ENCODE data around the gene CHCHD10.

CHCHD10 gene

DNA sequence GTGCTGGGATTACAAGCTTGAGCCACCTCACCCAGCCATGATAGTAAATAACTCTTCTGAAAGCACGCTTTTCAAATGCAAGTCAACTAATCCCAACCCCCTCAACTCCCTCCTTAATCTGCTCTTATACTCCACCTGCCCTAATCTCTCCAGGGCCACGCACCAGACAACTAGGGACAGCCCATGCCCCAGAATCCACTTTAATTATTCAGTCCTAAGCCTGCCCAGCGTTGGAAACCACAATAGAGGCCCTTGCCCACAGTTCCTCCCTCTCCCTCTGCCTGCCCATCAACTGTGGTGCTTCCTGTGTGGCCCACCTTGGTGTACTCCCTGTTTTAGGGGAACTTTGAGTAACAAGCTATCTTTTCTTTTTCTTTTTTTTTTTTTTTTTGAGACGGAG is 10.9 kb downstream of the CHCHD10 start:
- ChIA-PET CTCF (no interaction called here), POLR2A (ENCODE audit: low non-redundant PET) (interaction anchor here (0.6 kb wide), 1 partner anchor 37 kb away, joined by 5 read pairs; no protein-coding TSS in a partner anchor)
- DNase-seq (ENCODE audit: low spot score), result no peak
- TF ChIP-seq, protein P1, sequence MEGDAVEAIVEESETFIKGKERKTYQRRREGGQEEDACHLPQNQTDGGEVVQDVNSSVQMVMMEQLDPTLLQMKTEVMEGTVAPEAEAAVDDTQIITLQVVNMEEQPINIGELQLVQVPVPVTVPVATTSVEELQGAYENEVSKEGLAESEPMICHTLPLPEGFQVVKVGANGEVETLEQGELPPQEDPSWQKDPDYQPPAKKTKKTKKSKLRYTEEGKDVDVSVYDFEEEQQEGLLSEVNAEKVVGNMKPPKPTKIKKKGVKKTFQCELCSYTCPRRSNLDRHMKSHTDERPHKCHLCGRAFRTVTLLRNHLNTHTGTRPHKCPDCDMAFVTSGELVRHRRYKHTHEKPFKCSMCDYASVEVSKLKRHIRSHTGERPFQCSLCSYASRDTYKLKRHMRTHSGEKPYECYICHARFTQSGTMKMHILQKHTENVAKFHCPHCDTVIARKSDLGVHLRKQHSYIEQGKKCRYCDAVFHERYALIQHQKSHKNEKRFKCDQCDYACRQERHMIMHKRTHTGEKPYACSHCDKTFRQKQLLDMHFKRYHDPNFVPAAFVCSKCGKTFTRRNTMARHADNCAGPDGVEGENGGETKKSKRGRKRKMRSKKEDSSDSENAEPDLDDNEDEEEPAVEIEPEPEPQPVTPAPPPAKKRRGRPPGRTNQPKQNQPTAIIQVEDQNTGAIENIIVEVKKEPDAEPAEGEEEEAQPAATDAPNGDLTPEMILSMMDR (conservative IDR thresholded peaks at IDR 0.05; ENCODE audit: low read depth), result no peak
- H3K27ac ChIP-seq, result no peak overlapping the region

DNA sequence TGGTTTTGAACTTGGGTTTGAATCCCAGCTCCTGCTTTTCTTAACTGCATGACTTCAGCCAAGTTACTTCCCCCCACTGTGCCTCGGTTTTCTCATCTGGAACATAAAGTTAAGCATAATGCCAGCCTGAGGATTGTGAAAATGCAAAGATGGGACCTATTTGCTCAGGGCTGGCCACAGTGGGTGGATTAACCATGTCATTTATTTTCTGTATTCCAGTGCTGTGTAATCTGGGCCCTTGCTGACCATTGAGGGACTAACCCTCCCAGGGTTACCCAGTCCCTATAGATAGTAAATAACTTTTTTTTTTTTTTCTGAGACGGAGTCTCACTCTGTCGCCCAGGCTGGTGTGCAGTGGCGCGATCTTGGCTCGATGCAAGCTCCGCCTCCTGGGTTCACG is 12.1 kb downstream of the CHCHD10 start:
- DNase-seq (ENCODE audit: low spot score), result no peak
- H3K27ac ChIP-seq, result no peak overlapping the region
- TF ChIP-seq, protein P1 (conservative IDR thresholded peaks at IDR 0.05; ENCODE audit: low read depth), result no peak
- ChIA-PET POLR2A (ENCODE audit: low non-redundant PET) (no interaction called here), CTCF (no interaction called here)

DNA sequence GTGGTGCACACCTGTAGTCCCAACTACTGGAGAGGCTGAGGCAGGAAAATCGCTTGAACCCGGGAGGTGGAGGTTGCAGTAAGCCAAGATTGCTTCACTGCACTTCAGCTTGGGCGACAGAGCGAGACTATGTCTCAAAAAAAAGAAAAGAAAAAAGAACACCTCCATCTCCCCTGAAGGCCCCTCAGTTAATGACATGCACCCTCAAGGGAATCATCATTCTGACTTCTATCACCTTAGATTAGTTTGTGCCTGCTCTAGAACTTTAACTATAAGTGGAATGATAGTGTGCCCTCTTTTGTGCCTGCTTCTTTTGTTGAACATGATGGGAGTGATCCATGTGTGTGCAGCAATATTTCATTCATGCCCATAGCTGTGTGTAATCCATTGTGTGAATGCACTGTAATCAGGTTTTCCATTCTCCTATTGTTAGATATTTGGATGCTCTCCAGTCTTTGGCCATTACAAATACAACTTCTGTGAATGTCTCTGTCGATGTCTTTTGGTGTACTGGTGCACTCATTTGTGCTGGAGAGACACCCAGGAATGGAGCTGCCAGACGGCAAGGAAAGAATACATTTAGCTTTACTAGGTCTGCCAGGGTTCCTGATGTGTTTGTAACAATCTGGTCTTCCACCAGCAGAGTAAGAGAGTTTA is 12.7 kb downstream of the CHCHD10 start:
- ChIA-PET CTCF (no interaction called here), POLR2A (ENCODE audit: low non-redundant PET) (no interaction called here)
- no peak overlapping the region for H3K27ac ChIP-seq
- TF ChIP-seq, protein P1 (conservative IDR thresholded peaks at IDR 0.05; ENCODE audit: low read depth), result no peak
- DNase-seq (ENCODE audit: low spot score), result no peak

DNA sequence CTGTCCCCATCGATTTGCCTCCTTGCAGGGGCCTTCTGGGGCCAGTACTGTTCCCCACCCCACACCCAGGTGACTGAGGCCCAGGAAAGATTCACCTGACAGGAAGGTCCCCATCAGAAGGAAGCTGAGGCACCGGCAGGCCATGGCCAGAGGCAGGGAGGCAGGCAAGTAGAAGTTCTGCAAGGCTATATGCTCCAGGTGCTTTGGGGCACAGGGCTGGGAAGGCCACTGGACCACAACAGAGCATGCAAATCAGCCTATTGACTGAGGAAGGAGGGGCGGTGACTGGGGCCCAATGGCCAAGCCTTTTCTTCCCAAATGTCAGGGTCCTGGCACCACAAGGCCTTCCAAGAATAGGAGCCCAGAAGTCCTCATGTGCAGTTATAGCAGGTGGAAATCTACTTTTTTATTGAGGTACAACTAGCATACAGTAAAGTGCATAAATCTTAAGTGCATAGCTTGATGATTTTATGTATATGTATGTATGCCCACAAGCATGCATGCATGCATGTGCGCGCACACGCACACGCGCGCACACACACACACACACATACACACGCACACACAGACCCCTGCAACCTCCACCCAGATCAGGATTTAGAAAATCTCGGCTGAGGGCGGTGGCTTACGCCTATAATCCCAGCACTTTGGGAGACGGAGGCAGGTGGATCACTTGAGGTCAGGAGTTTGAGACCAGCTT is 13.4 kb downstream of the CHCHD10 start, which contains the start of gene VPREB3:
Gene VPREB3, minus strand, starts transcription at position 206 of the 700 bp plus-strand sequence. Its CDS starts 62 bp downstream, at position 144.
- DNase-seq (ENCODE audit: low spot score), result no peak
- H3K27ac ChIP-seq, result no peak within 1 kb of the TSS
- ChIA-PET POLR2A (ENCODE audit: low non-redundant PET) (no interaction called here), CTCF (interaction anchor here (0.6 kb wide), 1 partner anchor 62 kb away, joined by 3 read pairs; no protein-coding TSS in a partner anchor)
- TF ChIP-seq, protein P1 (conservative IDR thresholded peaks at IDR 0.05; ENCODE audit: low read depth), result no peak

DNA sequence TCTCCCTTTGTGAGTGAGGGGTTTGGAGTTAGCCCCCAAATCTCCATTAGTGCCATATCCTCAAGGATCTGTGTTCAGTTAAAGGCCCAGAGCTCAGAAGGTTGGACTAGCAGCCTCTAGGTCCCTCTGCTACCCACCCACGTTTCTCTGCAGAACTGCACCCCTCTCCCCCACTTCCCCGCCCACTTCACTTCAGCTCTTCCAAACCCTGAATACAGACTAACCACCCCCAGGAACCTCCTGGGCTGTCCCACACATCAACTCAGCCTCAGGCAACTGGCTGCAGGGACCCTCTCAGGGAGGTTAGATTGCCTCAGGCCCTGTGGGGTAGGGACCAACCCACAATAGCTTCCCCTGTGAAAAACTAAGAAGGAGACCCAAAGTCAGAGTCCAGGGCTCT is 14.4 kb downstream of the CHCHD10 start:
- TF ChIP-seq, protein P1 (conservative IDR thresholded peaks at IDR 0.05; ENCODE audit: low read depth), result no peak
- H3K27ac ChIP-seq, result no peak overlapping the region
- no peak for DNase-seq (ENCODE audit: low spot score)
- CTCF ChIA-PET, result no interaction called here
- POLR2A ChIA-PET (ENCODE audit: low non-redundant PET), result no interaction called here

DNA sequence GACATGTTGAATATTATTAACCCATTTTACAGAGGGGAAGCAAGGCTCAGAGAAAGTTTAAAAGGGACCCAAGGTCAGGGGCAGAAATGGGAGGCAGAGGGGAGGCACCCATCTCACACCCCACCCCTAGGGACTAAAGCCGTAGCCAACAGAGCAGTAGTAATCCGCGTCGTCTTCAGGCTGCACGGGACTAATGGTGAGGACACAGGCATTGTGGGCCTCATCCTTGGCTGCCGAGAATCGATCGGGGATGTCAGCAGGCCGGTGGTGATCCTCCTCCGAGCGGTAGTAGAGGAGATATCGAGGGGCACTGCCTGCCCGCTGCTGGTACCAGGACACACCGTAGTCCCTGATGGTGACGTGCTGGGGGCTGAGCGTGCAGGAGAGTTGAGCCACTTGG is 15.0 kb downstream of the CHCHD10 start:
- ChIA-PET CTCF (no interaction called here), POLR2A (ENCODE audit: low non-redundant PET) (no interaction called here)
- TF ChIP-seq, protein P1 (conservative IDR thresholded peaks at IDR 0.05; ENCODE audit: low read depth), result no peak
- no peak overlapping the region for H3K27ac ChIP-seq
- no peak for DNase-seq (ENCODE audit: low spot score)
